ENCODE results near the gene SPIN3. TPM values are rescaled to one million over a fixed set of nuclear protein-coding genes. Genes with fewer than 3 reads are reported as not detected.

SPIN3 gene
- total RNA-seq, 1 experiment from 2014 or later = 15.1 TPM

GRCh38 chrX:56987741-56988140 lies 7.6 kb downstream of the SPIN3 start (continued):
- TF ChIP-seq ATF3 (CRISPR knock-in tag; conservative IDR thresholded peaks at IDR 0.05) (no peak), ZNF263 (CRISPR knock-in tag; IDR thresholded peaks at IDR 0.05; ENCODE audit: low read depth) (no peak), TP53 (CRISPR knock-in tag; IDR thresholded peaks at IDR 0.05) (no peak), FOXP4 (CRISPR knock-in tag; IDR thresholded peaks at IDR 0.05) (no peak), ZNF416 (CRISPR knock-in tag; IDR thresholded peaks at IDR 0.05) (no peak)

- no peak overlapping the region for H3K4me3 Mint-ChIP-seq
- no peaks in the 10 kb centered on the region for H3K27me3 Mint-ChIP-seq (ENCODE audit: low read depth)
- H3K36me3 Mint-ChIP-seq = peaks cover 54% of the 10 kb centered on the region
- ATAC-seq (no peak), DNase-seq (ENCODE audit: low spot score) (no peak)
- no peak overlapping the region for H3K27ac Mint-ChIP-seq
- H3K9me3 Mint-ChIP-seq = no peaks in the 10 kb centered on the region
- POLR2A ChIA-PET = no interaction called here
- TF ChIP-seq NFE2L1 (CRISPR knock-in tag; IDR thresholded peaks at IDR 0.05) (no peak), SMAD4 (CRISPR knock-in tag; IDR thresholded peaks at IDR 0.05) (no peak), IRF2 (CRISPR knock-in tag; IDR thresholded peaks at IDR 0.05; ENCODE audit: borderline replicate concordance, low read depth) (no peak), SMAD3 (CRISPR knock-in tag; IDR thresholded peaks at IDR 0.05; ENCODE audit: borderline replicate concordance) (no peak), JAZF1 (CRISPR knock-in tag; IDR thresholded peaks at IDR 0.05) (no peak), CBFB (CRISPR knock-in tag; IDR thresholded peaks at IDR 0.05; ENCODE audit: low read depth) (no peak), RELA (CRISPR knock-in tag; IDR thresholded peaks at IDR 0.05; ENCODE audit: borderline replicate concordance) (no peak), E2F4 (CRISPR knock-in tag; IDR thresholded peaks at IDR 0.05; ENCODE audit: borderline replicate concordance, low read depth) (no peak)
- CTCF ChIA-PET = no interaction called here
- H3K4me1 Mint-ChIP-seq = no peaks in the 10 kb centered on the region
These were observed 9.2 kb downstream of the SPIN3 start for GRCh38 chrX:56986138-56986537.

GRCh38 chrX:56978172-56978571 lies 17.2 kb downstream of the SPIN3 start:
- H3K27ac Mint-ChIP-seq = no peak overlapping the region
- ATAC-seq = peak; percentile 75
- H3K27me3 Mint-ChIP-seq (ENCODE audit: low read depth) = no peaks in the 10 kb centered on the region
- no peaks in the 10 kb centered on the region for H3K9me3 Mint-ChIP-seq
- H3K4me3 Mint-ChIP-seq = no peak overlapping the region
- TF ChIP-seq ZNF425 (CRISPR knock-in tag; conservative IDR thresholded peaks at IDR 0.05) (no peak), CBFB (CRISPR knock-in tag; IDR thresholded peaks at IDR 0.05; ENCODE audit: low read depth) (no peak), CTCF (IDR thresholded peaks at IDR 0.05) (peak; percentile 31; the same call in 1 of the 2 replicates), ZNF232 (CRISPR knock-in tag; IDR thresholded peaks at IDR 0.05) (no peak)
- POLR2A ChIA-PET = no interaction called here
- H3K4me1 Mint-ChIP-seq = no peaks in the 10 kb centered on the region
- peak; percentile 25 for DNase-seq (ENCODE audit: low spot score)
- CTCF ChIA-PET = interaction anchor here (0.6 to 1.5 kb wide), 7 partner anchors 11 to 214 kb away, joined by 3 to 16 read pairs (median 3); partner anchors contain the start of genes SPIN2B and SPIN3
- H3K36me3 Mint-ChIP-seq = peaks cover 34% of the 10 kb centered on the region
